Measurements from ENCODE around the gene ANKS1B.

The ANKS1B gene

DNA sequence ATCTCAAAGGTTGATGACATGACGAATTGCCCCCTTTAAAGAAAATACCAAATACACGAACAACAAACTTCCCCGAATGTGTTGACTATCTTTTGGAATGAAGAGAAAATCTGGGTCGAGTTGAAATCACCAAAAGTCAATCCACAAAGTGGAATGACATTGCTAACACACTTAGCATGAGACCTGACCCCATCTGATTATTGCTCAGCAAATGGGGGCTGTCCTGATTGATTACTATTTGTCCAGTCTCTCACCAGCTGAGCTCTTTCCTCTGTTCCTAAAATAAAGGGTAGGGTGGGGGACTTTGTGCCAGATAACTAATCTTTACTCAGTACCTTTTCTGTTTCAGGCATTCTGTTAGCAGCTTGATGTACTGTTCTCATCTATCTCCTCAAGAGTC, 1116.2 kb downstream of the ANKS1B start:
- H2AFZ ChIP-seq (ENCODE audit: low read depth), result no peak overlapping the region
- H3K4me1 ChIP-seq (ENCODE audit: low read depth, poor library complexity, severe bottlenecking), result no peaks in the 10 kb centered on the region
- no peak overlapping the region for H3K27ac ChIP-seq
- H3K4me3 ChIP-seq (IDR thresholded peaks at IDR 0.05; ENCODE audit: insufficient read depth, low read depth, low read length), result no peak overlapping the region
- H3K36me3 ChIP-seq (ENCODE audit: insufficient read depth), result no peaks in the 10 kb centered on the region
- H3K27me3 ChIP-seq (ENCODE audit: insufficient read depth, low read depth), result no peaks in the 10 kb centered on the region
- no peak overlapping the region for H3K4me2 ChIP-seq
- no peaks in the 10 kb centered on the region for H3K79me2 ChIP-seq (ENCODE audit: insufficient read depth, low read depth)
- TF ChIP-seq, protein P1, sequence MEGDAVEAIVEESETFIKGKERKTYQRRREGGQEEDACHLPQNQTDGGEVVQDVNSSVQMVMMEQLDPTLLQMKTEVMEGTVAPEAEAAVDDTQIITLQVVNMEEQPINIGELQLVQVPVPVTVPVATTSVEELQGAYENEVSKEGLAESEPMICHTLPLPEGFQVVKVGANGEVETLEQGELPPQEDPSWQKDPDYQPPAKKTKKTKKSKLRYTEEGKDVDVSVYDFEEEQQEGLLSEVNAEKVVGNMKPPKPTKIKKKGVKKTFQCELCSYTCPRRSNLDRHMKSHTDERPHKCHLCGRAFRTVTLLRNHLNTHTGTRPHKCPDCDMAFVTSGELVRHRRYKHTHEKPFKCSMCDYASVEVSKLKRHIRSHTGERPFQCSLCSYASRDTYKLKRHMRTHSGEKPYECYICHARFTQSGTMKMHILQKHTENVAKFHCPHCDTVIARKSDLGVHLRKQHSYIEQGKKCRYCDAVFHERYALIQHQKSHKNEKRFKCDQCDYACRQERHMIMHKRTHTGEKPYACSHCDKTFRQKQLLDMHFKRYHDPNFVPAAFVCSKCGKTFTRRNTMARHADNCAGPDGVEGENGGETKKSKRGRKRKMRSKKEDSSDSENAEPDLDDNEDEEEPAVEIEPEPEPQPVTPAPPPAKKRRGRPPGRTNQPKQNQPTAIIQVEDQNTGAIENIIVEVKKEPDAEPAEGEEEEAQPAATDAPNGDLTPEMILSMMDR (conservative IDR thresholded peaks at IDR 0.05; ENCODE audit: low read depth, low read length), result no peak
- no peaks in the 10 kb centered on the region for H4K20me1 ChIP-seq (ENCODE audit: insufficient read depth)
- no peak overlapping the region for H3K9ac ChIP-seq

DNA sequence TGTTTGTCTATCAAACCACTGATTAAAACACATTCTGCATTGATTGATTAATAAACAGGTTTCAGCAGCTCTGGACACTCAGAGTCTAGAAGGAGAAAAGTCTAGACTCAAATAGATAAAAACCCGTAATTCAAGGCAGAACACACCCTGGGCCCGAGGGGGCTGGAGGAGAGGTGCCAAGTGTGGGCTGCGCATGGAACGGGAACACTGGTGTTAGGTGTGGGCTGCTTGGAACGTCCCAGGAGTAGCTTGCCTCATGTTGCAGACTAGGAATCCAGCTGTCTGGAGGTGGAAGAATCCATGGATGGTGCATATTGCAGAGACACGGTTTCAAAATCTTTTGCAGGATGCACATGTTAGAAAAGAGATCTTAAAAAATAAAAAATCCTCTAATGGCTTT, 1116.7 kb downstream of the ANKS1B start:
- Histone ChIP-seq H3K4me1 (ENCODE audit: low read depth, poor library complexity, severe bottlenecking) (no peaks in the 10 kb centered on the region), H3K4me3 (IDR thresholded peaks at IDR 0.05; ENCODE audit: insufficient read depth, low read depth, low read length) (no peak overlapping the region), H3K79me2 (ENCODE audit: insufficient read depth, low read depth) (no peaks in the 10 kb centered on the region), H3K9ac (no peak overlapping the region), H3K4me2 (no peak overlapping the region), H3K36me3 (ENCODE audit: insufficient read depth) (no peaks in the 10 kb centered on the region), H4K20me1 (ENCODE audit: insufficient read depth) (no peaks in the 10 kb centered on the region), H3K27ac (no peak overlapping the region), H2AFZ (ENCODE audit: low read depth) (no peak overlapping the region), H3K27me3 (ENCODE audit: insufficient read depth, low read depth) (no peaks in the 10 kb centered on the region)
- TF ChIP-seq, protein P1 (conservative IDR thresholded peaks at IDR 0.05; ENCODE audit: low read depth, low read length), result no peak

DNA sequence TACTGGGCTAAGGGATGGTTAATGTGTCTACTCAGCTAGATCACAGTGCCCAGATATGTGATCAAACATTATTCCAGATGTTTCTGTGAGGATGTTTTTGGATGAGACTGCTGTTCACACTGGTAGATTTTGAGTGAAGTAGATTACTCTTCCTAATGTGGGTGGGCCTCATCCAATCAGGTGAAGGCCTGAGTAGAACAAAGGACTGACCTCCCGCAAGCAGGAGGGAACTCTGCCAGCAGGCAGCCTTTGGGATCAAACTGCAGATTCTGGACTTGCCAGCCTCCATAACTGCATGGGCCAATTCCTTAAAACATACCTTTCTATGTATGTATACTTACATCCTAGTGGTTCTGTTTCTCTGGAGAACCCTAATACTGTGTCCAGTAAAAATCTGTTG, 1120.4 kb downstream of the ANKS1B start:
- no peak overlapping the region for H3K9ac ChIP-seq
- no peaks in the 10 kb centered on the region for H3K27me3 ChIP-seq (ENCODE audit: insufficient read depth, low read depth)
- no peak overlapping the region for H2AFZ ChIP-seq (ENCODE audit: low read depth)
- TF ChIP-seq, protein P1 (conservative IDR thresholded peaks at IDR 0.05; ENCODE audit: low read depth, low read length), result no peak
- no peak overlapping the region for H3K27ac ChIP-seq
- no peak overlapping the region for H3K4me3 ChIP-seq (IDR thresholded peaks at IDR 0.05; ENCODE audit: insufficient read depth, low read depth, low read length)
- no peaks in the 10 kb centered on the region for H4K20me1 ChIP-seq (ENCODE audit: insufficient read depth)
- H3K79me2 ChIP-seq (ENCODE audit: insufficient read depth, low read depth), result no peaks in the 10 kb centered on the region
- no peak overlapping the region for H3K4me2 ChIP-seq
- H3K36me3 ChIP-seq (ENCODE audit: insufficient read depth), result no peaks in the 10 kb centered on the region
- H3K4me1 ChIP-seq (ENCODE audit: low read depth, poor library complexity, severe bottlenecking), result no peaks in the 10 kb centered on the region

DNA sequence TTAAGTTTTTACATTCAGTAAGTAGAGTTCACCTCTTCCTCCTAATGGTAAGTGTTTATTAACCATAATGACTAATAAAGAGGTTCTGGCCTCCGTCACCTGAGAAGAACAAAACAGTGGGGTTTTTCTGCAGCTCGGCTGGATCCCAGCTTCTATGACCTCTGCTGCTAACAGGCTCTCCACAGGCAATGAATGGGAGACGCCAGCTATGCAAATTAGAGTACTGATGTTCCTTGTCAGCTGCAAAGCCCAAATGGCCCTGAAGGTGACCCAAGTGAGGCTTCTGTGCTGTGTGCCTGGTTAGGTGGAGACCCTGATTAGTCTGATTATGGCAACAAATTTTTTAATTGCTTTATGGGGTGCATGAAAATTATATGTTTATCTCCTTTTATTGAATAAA, 1121.6 kb downstream of the ANKS1B start:
- H3K27ac ChIP-seq, result no peak overlapping the region
- TF ChIP-seq, protein P1 (conservative IDR thresholded peaks at IDR 0.05; ENCODE audit: low read depth, low read length), result no peak
- no peak overlapping the region for H3K4me2 ChIP-seq
- no peaks in the 10 kb centered on the region for H3K27me3 ChIP-seq (ENCODE audit: insufficient read depth, low read depth)
- H3K4me3 ChIP-seq (IDR thresholded peaks at IDR 0.05; ENCODE audit: insufficient read depth, low read depth, low read length), result no peak overlapping the region
- no peaks in the 10 kb centered on the region for H3K79me2 ChIP-seq (ENCODE audit: insufficient read depth, low read depth)
- H4K20me1 ChIP-seq (ENCODE audit: insufficient read depth), result no peaks in the 10 kb centered on the region
- H3K4me1 ChIP-seq (ENCODE audit: low read depth, poor library complexity, severe bottlenecking), result no peaks in the 10 kb centered on the region
- no peak overlapping the region for H2AFZ ChIP-seq (ENCODE audit: low read depth)
- no peaks in the 10 kb centered on the region for H3K36me3 ChIP-seq (ENCODE audit: insufficient read depth)
- H3K9ac ChIP-seq, result no peak overlapping the region
